ENCODE data around the gene MRPS2. TPM values are rescaled to one million over a fixed set of nuclear protein-coding genes. Genes with fewer than 3 reads are reported as not detected.
"Not testable (repeated sequence)": the region's sequence is repeated elsewhere in the genome, so short reads cannot be mapped to it uniquely, and the experiment has no call there.

MRPS2 gene
- total and polyA plus RNA-seq, 2 experiments from 2014 or later, result 83.2 to 116 TPM

GRCh38 chr9:135456436-135457104, 43.9 kb upstream of the MRPS2 start:
- peaks cover 9% of the 10 kb centered on the region for H3K27me3 Mint-ChIP-seq (ENCODE audit: insufficient read depth, low read depth, poor library complexity)
- Histone ChIP-seq H2AFZ (0 out of 2 replicates have a peak overlapping the region, but pooled peaks have one; percentile 43), H3K4me2 (no peak overlapping the region), H3F3A (replicated peaks; ENCODE audit: low read depth) (no peaks in the 10 kb centered on the region), H3K9me2 (ENCODE audit: insufficient read depth) (no peaks in the 10 kb centered on the region), H3K4me3 (no peak overlapping the region), H3K27me3 (ENCODE audit: insufficient read depth) (no peaks in the 10 kb centered on the region), H3K27ac (ENCODE audit: low read depth) (no peak overlapping the region), H3K4me1 (ENCODE audit: insufficient read depth) (no peaks in the 10 kb centered on the region), H4K20me1 (replicated peaks; ENCODE audit: insufficient read depth) (no peaks in the 10 kb centered on the region), H3K79me2 (replicated peaks; ENCODE audit: insufficient read depth) (no peaks in the 10 kb centered on the region), H3K36me3 (ENCODE audit: insufficient read depth) (no peaks in the 10 kb centered on the region)
- H3K27ac Mint-ChIP-seq, result no peak overlapping the region
- no peak overlapping the region for H3K4me3 Mint-ChIP-seq
- ATAC-seq (no peak), DNase-seq (ENCODE audit: low spot score) (no peak)
- peaks cover 13% of the 10 kb centered on the region; the same call in 2 of the 3 replicates for H3K9me3 Mint-ChIP-seq
- peaks cover 6% of the 10 kb centered on the region; the same call in 2 of the 3 replicates for H3K36me3 Mint-ChIP-seq (ENCODE audit: low read depth)
- H3K4me1 Mint-ChIP-seq, result no peaks in the 10 kb centered on the region; the same call in 2 of the 3 replicates
- TF ChIP-seq, protein P1, sequence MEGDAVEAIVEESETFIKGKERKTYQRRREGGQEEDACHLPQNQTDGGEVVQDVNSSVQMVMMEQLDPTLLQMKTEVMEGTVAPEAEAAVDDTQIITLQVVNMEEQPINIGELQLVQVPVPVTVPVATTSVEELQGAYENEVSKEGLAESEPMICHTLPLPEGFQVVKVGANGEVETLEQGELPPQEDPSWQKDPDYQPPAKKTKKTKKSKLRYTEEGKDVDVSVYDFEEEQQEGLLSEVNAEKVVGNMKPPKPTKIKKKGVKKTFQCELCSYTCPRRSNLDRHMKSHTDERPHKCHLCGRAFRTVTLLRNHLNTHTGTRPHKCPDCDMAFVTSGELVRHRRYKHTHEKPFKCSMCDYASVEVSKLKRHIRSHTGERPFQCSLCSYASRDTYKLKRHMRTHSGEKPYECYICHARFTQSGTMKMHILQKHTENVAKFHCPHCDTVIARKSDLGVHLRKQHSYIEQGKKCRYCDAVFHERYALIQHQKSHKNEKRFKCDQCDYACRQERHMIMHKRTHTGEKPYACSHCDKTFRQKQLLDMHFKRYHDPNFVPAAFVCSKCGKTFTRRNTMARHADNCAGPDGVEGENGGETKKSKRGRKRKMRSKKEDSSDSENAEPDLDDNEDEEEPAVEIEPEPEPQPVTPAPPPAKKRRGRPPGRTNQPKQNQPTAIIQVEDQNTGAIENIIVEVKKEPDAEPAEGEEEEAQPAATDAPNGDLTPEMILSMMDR (conservative IDR thresholded peaks at IDR 0.05; ENCODE audit: low read depth in 2 of 2), result peak in 1 of 2 experiments; percentile 24; a peak in 2 of 4 replicates
- no peak for TF ChIP-seq ZNF114 (CRISPR knock-in tag; IDR thresholded peaks at IDR 0.05)
- no peak for TF ChIP-seq NANOG (IDR thresholded peaks at IDR 0.05; ENCODE audit: borderline replicate concordance)

DNA sequence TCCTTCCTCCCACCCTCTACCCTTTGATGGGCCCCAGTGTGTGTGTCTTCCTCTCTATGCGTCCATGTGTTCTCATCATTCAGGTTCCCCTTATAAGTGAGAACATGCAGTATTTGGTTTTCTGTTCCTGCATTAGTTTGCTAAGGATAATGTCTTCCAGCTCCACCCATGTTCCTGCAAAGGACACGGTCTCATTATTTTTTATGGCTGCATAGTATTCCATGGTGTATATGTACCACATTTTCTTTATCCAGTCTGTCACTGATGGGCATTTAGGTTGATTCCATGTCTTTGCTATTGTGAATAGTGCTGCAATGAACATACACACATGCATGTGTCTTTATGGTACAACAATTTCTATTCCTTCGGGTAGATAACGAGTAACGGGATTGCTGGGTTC, 42.0 kb upstream of the MRPS2 start:
- ATAC-seq; H3K27me3 ChIP-seq (ENCODE audit: insufficient read depth); H2AFZ ChIP-seq; DNase-seq (ENCODE audit: low spot score); H4K20me1 ChIP-seq (replicated peaks; ENCODE audit: insufficient read depth); H3K4me1 Mint-ChIP-seq; H3K36me3 Mint-ChIP-seq (ENCODE audit: low read depth); H3K4me3 ChIP-seq; H3K36me3 ChIP-seq (ENCODE audit: insufficient read depth); H3K27ac Mint-ChIP-seq; H3K4me2 ChIP-seq; H3K4me1 ChIP-seq (ENCODE audit: insufficient read depth); H3K4me3 Mint-ChIP-seq; H3K27ac ChIP-seq (ENCODE audit: low read depth); H3K9me2 ChIP-seq (ENCODE audit: insufficient read depth); H3F3A ChIP-seq (replicated peaks; ENCODE audit: low read depth); H3K79me2 ChIP-seq (replicated peaks; ENCODE audit: insufficient read depth): not testable (repeated sequence)
- Mint-ChIP-seq H3K9me3 (peaks cover 13% of the 10 kb centered on the region; the same call in 2 of the 3 replicates), H3K27me3 (ENCODE audit: insufficient read depth, low read depth, poor library complexity) (peaks cover 12% of the 10 kb centered on the region)

GRCh38 chr9:135461936-135462335, 38.5 kb upstream of the MRPS2 start:
- H3K4me1 ChIP-seq (ENCODE audit: insufficient read depth), result no peaks in the 10 kb centered on the region
- H3F3A ChIP-seq (replicated peaks; ENCODE audit: low read depth), result no peaks in the 10 kb centered on the region
- no peak overlapping the region for H2AFZ ChIP-seq
- no peaks in the 10 kb centered on the region for H3K27me3 ChIP-seq (ENCODE audit: insufficient read depth)
- H3K27ac ChIP-seq (ENCODE audit: low read depth), result no peak overlapping the region
- H3K9me3 Mint-ChIP-seq, result no peaks in the 10 kb centered on the region; the same call in 1 of the 3 replicates
- no peak for DNase-seq (ENCODE audit: low spot score)
- no peaks in the 10 kb centered on the region for H3K36me3 Mint-ChIP-seq (ENCODE audit: low read depth)
- no peak overlapping the region for H3K4me3 ChIP-seq
- ATAC-seq, result peak; percentile 28; the same call in 1 of the 3 replicates
- H3K27ac Mint-ChIP-seq, result no peak overlapping the region
- H3K9me2 ChIP-seq (ENCODE audit: insufficient read depth), result no peaks in the 10 kb centered on the region
- H3K36me3 ChIP-seq (ENCODE audit: insufficient read depth), result no peaks in the 10 kb centered on the region
- no peak overlapping the region for H3K4me3 Mint-ChIP-seq
- H4K20me1 ChIP-seq (replicated peaks; ENCODE audit: insufficient read depth), result no peaks in the 10 kb centered on the region
- no peak overlapping the region for H3K4me2 ChIP-seq
- no peaks in the 10 kb centered on the region; the same call in 2 of the 3 replicates for H3K4me1 Mint-ChIP-seq
- no peaks in the 10 kb centered on the region for H3K79me2 ChIP-seq (replicated peaks; ENCODE audit: insufficient read depth)
- H3K27me3 Mint-ChIP-seq (ENCODE audit: insufficient read depth, low read depth, poor library complexity), result peaks cover 10% of the 10 kb centered on the region
- TF ChIP-seq NANOG (IDR thresholded peaks at IDR 0.05; ENCODE audit: borderline replicate concordance) (no peak), STAT1 (IDR thresholded peaks at IDR 0.05; ENCODE audit: unreplicated experiment) (no peak), ZNF462 (CRISPR knock-in tag; IDR thresholded peaks at IDR 0.05) (no peak), ZNF114 (CRISPR knock-in tag; IDR thresholded peaks at IDR 0.05) (no peak)
